GM10248 (cell line): ENCODE measurements around the gene CCDC15.
"Not testable (repeated sequence)": the region's sequence is repeated elsewhere in the genome, so short reads cannot be mapped to it uniquely, and the experiment has no call there.

ENCODE experiments used
- CTCF ChIA-PET: fragments of 300-600 bp; sonication (Branson Sonifier 250); formaldehyde crosslinking; extraction: SDS; loops from one replicate; lab custom pipeline; 2021; ENCODE audit warnings: antibody characterized with exemption; lab: Yijun Ruan, JAX
- POLR2A ChIA-PET: fragments of 350-650 bp; sonication (Branson Sonifier 250); formaldehyde crosslinking; extraction: SDS; loops from one replicate; lab custom pipeline; 2020; ENCODE audit warnings: antibody characterized with exemption; lab: Yijun Ruan, JAX
- DNase-seq: peaks from one replicate; pipeline ENCODE4 v3.0.0; 2012; ENCODE audit errors: extremely low spot score
- CTCF ChIP-seq: IDR thresholded peaks from 2 replicates; pipeline ENCODE4 v1.5.1; 2012; ENCODE audit warnings: mild to moderate bottlenecking, low read depth; ENCODE audit errors: extremely low read depth, missing control alignments, control extremely low read depth

CCDC15 gene

GRCh38 chr11:124946735-124947141 is 7.3 kb upstream of the CCDC15 start:
- ChIA-PET POLR2A (no interaction called here), CTCF (no interaction called here)
- no peak for DNase-seq
- TF ChIP-seq CTCF = no peak

GRCh38 chr11:124950601-124951330 is 3.2 kb upstream of the CCDC15 start:
- POLR2A ChIA-PET = no interaction called here
- CTCF ChIA-PET = interaction anchor here (1.1 to 2.4 kb wide), 2 partner anchors 11 to 190 kb away, joined by 3 to 9 read pairs; no protein-coding TSS in a partner anchor
- DNase-seq = no peak
- TF ChIP-seq CTCF = no peak

GRCh38 chr11:124951341-124951740 is 2.7 kb upstream of the CCDC15 start:
- CTCF ChIA-PET = no interaction called here
- DNase-seq = no peak
- no peak for TF ChIP-seq CTCF
- POLR2A ChIA-PET = no interaction called here

GRCh38 chr11:124954590-124954955 is 571 bp downstream of the CCDC15 start:
- CTCF ChIA-PET = interaction anchor here (0.9 to 1.9 kb wide), 4 partner anchors 18 to 497 kb away, joined by 3 to 6 read pairs (median 4); no protein-coding TSS in a partner anchor
- POLR2A ChIA-PET = interaction anchor here (1.2 kb wide), 1 partner anchor 157 kb away, joined by 4 read pairs; the partner anchor contains the start of gene TMEM218
- TF ChIP-seq CTCF = no peak
- DNase-seq = no peak

- ChIA-PET POLR2A (no interaction called here), CTCF (interaction anchor here (1.3 to 1.9 kb wide), 3 partner anchors 18 to 187 kb away, joined by 3 to 6 read pairs (median 4); no protein-coding TSS in a partner anchor)
- no peak for TF ChIP-seq CTCF
- no peak for DNase-seq
Measured at GRCh38 chr11:124955035-124955434, 1.0 kb downstream of the CCDC15 start.

GRCh38 chr11:124961972-124962609 is 8.1 kb downstream of the CCDC15 start:
- ChIA-PET CTCF (interaction anchor here (1.6 to 3.4 kb wide), 4 partner anchors 102 to 386 kb away, joined by 3 to 26 read pairs (median 4); no protein-coding TSS in a partner anchor), POLR2A (no interaction called here)
- peak; percentile 64 for DNase-seq
- TF ChIP-seq CTCF = peak; percentile 73

GRCh38 chr11:124968197-124968596 is 14.2 kb downstream of the CCDC15 start:
- POLR2A ChIA-PET, DNase-seq: not testable (repeated sequence)
- CTCF ChIA-PET = interaction anchor here (1.3 to 5.2 kb wide), 3 partner anchors 156 to 378 kb away, joined by 3 to 20 read pairs (median 3); no protein-coding TSS in a partner anchor
